Measurements from ENCODE around the gene ADM. TPM values are rescaled to one million over a fixed set of nuclear protein-coding genes. Genes with fewer than 3 reads are reported as not detected.

Gene ADM
- total RNA-seq, 1 donor from 2014 or later = 137 TPM

DNA sequence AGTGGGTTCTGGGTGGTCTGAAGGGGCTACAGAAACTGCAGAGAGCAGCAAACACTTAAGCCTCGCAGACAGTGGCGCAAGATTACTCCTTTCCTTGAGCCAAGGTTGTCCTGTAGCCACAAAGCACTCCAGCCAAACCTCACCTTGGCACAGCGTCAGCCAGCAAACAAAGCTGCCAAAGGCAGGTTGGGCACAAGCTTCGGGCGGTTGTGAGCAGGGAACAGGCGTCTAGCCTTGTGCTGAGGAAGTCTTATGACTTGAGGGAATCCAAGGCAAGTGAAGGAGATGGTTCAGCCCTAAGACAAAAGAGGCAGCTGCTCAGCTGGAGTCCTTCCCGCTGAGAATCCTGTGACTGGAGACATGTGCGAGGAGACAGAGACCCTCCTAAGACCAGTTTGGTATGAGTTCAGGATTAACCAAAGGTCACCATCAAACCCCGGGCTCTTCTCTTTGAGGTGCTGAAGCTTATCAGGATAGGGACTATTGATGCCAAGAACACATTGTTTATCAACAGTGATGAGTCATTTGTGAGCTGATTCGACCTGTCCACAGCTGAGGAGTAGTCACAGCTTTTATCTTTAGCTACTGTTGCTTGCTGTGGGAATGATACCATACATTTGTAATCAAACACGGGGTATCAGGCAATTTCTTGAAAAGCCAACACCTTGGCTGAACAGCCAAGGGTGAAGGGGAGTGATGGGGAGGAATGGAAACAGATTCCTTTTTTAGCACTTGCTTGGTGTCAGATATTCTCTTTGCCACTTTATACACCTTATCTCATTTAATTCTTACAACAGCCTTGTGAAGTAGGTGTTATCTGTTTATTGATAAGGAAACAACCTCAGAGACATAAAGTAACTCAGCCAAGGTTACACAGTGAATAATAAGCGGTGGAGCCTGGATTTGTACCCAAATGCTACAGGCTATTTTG is 4.6 kb downstream of the ADM start:
- DNase-seq (ENCODE audit: low read depth in 2 of 2) = peak; percentile 70 to 86

DNA sequence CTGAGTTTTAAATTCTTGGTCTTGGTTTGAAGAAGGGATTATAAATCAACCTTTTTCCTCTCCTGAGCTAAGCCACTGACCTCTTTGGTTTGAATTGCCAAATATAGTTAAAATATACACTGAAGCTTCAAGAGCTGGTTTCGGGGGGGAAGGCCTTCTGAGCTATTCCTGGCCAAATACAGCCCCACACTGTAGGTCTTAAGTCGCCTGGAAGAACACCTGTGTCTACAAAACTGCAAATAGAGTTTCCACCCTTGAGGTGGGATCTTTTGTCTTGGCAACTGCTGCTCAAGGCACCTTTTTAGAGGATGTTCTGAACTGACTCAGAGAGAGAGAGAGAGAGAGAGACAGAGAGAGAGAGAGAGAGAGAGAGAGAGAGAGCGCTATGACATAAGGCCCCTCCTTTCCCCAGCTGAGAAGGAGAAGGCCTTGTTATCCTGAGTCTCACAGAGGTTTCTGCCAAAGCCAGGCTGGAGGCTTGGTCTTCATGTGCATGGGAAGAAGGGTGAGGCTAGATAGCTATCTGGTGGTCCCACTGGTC is 5.5 kb downstream of the ADM start:
- no peak for DNase-seq (ENCODE audit: low read depth in 2 of 2)

DNA sequence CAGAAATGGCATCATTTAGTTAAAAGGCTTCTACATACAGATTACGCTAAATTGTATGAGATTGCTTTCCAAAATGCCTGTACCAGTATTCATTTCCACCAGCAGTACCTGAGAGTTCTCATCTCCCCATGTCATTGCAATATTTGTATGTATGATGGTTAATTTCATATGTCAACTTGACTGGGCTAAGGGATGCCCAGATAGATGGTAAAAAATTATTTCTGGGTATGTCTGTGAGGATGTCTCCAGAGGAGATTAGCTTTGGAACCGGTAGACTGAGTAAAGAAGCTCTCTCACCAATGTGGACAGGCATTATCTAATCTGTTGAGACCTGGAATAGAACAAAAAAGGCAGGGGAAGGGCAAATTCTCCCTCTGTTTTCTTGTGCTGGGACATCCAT is 6.9 kb downstream of the ADM start:
- DNase-seq (ENCODE audit: low read depth in 2 of 2) = no peak

GRCh38 chr11:10314199-10315072 is 9.6 kb downstream of the ADM start:
- DNase-seq (ENCODE audit: low read depth in 2 of 2) = peak; percentile 56 to 71

GRCh38 chr11:10315083-10315482 is 10.2 kb downstream of the ADM start:
- DNase-seq (ENCODE audit: low read depth in 2 of 2) = no peak

GRCh38 chr11:10317151-10317755 is 12.4 kb downstream of the ADM start:
- DNase-seq (ENCODE audit: low read depth in 2 of 2) = no peak

DNA sequence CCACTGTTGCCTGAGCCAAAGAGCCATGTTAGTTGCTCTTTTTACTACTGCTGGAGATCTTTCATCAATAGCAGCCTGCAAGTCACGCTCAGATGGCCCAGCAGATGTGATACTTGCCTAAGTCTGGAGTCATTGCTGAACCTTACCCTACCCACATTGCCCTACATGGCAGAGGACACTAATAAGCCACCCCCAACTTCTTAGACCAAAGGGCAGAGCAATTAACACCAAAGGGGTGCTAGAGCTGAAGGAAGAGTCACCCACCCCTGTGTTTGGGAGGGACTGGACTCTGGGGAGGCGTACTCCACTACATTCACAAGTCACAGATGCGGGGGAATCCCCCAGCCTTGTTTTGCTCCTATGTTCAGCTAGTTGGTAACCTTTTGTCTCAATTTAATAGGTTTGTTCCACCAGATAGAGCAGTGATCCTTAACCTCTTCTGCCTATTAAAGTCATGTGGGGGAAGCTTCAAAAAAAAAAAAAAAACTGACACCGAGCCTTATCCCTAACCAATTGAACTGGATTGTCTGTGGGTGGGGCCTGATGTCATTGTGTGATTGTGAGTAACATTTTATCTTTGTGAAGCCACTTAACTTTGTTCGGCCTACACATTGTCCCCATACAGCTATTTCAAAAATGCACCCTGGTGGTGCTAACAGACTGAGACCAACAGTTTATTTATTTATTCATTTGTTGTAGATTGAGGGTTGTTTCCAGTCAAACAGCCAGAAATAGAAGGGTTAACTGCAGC is 13.1 kb downstream of the ADM start:
- DNase-seq (ENCODE audit: low read depth in 2 of 2) = peak; percentile 29 to 64

DNA sequence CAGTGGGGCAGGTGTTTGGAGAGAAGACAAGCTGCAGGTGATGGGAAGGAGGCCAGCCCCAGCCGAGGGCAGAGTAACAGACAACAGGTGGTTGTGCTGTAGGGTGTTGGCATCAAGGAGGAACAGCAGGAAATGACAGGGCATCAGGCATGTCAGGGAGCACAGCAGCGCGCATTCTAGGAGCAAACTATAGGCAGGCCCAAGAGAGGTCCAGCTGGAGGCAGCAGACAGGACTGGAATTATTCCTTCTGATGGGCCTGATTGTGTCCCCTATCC is 13.6 kb downstream of the ADM start:
- no peak for DNase-seq (ENCODE audit: low read depth in 2 of 2)

- no peak for DNase-seq (ENCODE audit: low read depth in 2 of 2)
These were observed 15.1 kb downstream of the ADM start for GRCh38 chr11:10319702-10320558.

- DNase-seq (ENCODE audit: low read depth in 2 of 2) = no peak
These were observed 16.0 kb downstream of the ADM start for GRCh38 chr11:10320736-10321465.

GRCh38 chr11:10322401-10322800 is 17.5 kb downstream of the ADM start:
- DNase-seq (ENCODE audit: low read depth in 2 of 2) = peak in 1 of 2 donors; percentile 31

GRCh38 chr11:10322830-10323792 is 18.2 kb downstream of the ADM start:
- peak; percentile 73 to 88 for DNase-seq (ENCODE audit: low read depth in 2 of 2)

DNA sequence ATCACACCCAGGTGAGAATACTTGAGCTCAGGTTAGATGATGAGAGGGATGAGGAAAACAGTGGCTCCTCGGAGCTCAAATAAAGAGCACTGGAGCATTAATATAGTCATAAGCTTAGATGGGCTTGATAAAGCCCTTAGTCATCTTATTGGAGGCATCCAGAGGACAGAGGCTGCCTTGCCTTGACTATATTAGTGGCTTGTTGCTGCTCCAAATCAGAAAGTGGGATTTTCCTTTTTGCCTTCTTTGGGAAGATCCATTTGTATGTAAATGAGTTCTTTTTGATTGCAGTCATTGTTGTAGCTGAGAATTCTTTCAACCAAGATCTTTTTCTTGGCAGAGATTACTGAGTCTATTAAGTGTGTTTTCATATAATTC is 18.9 kb downstream of the ADM start:
- DNase-seq (ENCODE audit: low read depth in 2 of 2) = peak in 1 of 2 donors; percentile 61

GRCh38 chr11:10324474-10324873 is 19.6 kb downstream of the ADM start:
- DNase-seq (ENCODE audit: low read depth in 2 of 2) = no peak

- DNase-seq (ENCODE audit: low read depth in 2 of 2) = peak in 1 of 2 donors; percentile 91
These were observed 20.6 kb downstream of the ADM start for GRCh38 chr11:10325277-10326011.

- peak; percentile 83 to 89 for DNase-seq (ENCODE audit: low read depth in 2 of 2)
These were observed 21.4 kb downstream of the ADM start for GRCh38 chr11:10326012-10326964.
